NCI-H1436 (cell line): ENCODE measurements around the gene MYRF.
A peak's percentile ranks its signal among the peaks of the same experiment; 100 is the strongest.

Experiments
- DNase-seq: peaks from one replicate; lab custom pipeline; 2025; lab: John Stamatoyannopoulos, UW

Gene MYRF

DNA sequence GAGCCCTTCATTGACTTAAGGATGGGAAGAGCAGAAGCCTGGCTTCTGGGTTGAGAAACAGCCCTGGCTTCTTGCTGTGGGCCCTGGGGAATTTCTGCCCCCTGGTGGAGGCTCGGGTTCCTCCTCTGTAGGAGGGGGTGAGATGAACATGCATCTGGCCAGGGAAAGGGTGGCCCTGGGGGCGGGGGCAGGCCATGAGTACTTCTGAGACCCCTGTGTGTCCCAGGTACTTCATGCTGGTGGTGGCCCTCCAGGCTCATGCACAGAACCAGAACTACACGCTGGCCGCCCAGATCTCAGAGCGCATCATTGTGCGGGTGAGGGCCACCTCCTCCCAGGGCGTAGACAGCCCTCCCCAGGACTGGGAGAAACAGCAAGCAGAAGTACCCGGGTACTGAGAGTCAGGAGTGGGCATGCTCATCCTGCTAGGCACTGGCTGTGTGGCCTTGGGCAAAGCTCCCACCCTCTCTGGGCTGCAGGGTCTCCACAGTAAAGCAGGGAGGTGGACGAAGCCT lies 24.2 kb downstream of the MYRF start:
- peak; percentile 44 for DNase-seq

DNA sequence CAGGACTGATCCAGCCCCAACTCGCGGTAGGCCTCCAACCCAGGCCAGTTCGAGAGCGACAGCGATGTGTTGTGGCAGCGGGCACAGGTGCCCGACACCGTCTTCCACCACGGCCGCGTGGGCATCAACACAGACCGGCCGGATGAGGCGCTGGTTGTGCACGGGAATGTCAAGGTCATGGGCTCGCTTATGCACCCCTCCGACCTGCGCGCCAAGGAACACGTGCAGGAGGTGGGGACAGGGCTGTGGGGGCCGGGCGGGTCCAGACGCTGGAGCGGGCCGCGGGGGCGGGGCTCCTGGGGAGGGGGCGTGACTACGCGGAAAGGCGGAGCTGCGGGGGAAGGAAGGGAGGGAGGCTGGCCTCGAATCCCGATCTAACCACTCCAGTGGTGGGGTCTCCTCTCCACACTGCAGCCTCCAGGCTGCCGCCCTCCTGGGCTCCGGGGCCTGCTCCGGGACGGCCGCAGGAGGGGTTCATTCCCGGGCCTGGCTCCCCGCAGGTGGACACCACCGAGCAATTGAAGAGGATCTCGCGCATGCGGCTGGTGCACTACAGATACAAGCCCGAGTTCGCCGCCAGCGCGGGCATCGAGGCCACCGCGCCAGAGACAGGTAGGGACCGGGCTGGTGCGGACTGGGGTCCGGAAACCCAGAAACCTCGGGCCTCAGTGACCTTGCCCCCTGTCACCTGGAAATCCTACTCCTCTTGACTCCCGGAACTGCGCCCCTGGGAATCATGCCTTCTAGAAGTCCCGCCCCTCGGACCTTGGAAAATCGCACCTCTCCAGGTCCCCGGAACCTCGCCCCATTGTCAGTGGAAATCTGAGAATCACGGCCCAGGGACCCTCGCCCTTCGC lies 25.0 kb downstream of the MYRF start:
- DNase-seq, result no peak

DNA sequence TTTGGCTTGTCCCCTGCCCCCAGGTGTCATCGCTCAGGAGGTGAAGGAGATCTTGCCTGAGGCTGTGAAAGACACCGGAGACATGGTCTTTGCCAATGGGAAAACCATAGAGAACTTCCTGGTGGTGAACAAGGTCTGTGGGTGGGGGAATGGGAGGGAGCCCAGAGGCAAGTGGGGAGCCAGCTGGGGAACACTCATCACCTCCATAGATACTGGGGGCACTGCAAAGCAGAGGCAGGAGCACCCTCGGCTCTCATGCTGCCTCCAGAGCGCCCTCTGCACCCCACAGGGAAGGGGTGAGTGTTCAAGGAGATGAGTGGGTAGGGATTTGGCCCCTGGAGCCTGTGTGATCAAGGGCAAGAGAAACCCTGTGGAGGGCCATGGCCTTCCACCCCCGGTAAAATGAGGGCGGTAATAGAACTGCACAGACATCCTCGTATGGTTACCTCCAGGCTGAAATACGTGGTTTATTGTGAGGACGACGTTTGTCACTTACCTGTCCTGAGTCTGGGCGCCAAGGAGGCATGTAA lies 26.0 kb downstream of the MYRF start:
- DNase-seq, result no peak

DNA sequence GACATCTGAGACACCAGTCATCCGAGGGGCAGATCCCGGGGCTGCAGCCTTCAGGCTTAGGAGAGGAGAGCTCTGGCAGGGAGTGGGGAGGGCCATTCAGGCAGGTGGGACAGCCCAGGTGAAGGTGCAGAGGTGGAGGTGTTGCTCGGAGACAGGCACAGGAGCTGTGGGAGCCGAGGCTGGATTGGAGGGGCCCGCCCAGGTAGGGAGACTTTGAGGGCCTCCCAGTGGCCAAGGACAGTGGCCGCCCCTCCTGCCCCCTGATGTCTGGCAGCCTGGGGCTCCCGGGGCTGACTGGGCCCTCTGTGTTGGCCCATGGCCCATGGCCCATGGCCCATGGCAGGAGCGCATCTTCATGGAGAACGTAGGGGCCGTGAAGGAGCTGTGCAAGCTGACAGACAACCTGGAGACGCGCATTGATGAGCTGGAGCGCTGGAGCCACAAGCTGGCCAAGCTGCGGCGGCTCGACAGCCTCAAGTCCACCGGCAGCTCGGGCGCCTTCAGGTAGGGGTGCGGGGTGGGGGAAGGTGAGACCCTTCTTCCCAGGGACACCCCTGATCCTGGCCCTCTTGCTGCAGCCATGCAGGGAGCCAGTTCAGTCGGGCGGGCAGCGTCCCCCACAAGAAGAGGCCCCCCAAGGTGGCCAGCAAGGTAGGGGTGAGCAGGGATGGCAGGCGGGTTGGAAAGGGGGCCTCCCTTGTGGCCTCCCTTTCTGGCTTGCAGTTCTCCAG lies 26.6 kb downstream of the MYRF start:
- no peak for DNase-seq

DNA sequence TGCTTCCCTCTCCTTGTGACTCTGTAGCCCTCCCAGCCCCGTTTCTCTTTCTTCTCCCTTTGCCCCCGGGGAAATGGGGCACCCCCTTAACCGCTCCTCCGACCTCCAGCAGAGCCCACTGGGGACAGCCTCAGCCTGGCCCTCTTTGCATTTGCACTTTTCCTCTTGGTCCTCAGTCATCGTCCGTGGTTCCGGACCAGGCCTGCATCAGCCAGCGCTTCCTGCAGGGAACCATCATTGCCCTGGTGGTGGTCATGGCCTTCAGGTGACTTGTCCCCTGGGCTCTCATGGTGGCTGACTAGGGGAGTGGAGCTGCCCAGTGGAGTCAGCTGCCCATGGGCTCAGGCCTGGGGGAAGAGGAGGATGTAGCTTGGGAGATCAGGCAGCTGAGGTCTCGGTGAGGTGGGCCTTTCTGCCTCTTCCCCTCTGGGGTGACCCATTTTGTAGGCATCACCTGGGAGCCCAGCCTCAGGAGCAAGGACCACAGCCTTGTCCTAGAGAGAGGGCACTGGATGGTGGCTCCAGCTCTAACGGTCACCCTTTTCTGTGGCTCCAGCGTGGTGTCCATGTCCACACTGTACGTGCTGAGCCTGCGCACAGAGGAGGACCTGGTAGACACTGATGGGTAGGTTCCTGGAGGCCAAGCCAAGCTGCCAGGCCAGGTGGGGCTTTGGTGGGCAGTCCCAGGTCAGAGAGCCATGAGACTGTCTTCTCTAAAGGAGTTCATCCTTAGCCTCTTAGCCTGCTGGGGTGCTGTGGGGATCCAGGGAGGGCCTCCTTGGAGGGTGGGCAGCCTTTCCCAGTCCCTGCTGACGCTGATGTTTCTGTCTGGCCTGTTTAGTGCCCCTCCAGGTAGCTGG lies 27.5 kb downstream of the MYRF start:
- no peak for DNase-seq

DNA sequence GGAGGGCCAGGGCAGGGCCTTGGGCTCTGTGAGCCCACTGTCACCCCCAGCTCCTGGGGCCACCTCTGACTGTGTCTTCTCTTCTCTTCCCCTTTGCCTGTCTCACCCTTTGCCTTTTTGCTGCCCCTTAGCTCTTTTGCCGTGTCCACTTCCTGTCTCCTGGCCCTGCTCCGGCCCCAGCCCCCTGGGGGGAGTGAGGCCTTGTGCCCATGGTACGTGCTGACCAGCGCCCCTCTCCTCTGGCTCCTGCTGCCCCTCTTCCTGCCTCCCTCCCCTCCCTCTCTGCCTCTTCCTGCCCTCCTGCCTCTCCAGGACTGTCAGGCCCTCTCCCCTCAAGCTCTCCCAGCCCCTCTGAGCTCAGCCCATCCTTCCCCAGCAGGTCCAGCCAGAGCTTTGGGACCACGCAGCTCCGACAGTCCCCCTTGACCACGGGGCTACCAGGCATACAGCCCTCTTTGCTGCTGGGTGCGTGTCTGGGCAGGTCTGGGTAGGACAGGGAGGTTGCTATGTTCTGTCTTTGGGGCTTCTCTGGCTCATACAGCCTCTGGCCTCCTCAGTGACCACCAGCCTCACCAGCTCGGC lies 28.2 kb downstream of the MYRF start:
- DNase-seq, result no peak

DNA sequence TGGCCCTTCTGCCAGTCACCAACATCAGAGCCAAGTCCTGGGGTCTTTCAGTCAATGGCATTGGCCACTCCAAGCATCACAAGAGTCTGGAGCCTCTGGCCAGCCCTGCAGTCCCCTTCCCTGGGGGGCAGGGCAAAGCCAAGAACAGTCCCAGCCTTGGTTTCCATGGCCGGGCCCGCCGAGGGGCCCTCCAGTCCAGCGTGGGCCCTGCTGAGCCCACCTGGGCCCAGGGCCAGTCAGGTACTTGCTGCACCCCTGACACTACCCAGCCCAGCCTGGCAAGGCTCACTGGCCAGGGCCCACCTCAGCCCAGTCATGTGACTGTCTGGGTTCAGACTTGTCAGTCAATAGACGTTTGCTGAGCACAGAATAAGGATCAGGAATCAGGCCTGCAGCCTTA lies 29.1 kb downstream of the MYRF start:
- no peak for DNase-seq

DNA sequence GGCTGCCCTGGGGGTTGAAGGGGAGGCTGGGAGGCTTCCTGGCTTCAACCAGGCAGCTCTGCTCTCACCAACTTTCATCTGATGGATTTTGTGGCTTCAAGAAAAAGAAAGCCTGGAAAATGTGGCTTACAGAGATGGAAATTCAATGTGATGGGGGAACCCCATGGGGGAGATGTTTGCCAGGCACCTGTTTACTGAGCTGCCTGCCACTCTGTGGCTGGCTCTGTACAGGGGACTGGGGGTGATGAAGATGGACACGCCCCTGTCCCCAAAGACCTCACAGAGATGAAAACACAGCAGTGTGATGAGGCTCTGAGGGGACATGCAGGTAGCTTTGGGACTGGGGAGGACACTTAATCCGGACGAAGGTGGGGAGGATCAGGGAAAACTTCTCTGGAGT lies 29.9 kb downstream of the MYRF start:
- no peak for DNase-seq

DNA sequence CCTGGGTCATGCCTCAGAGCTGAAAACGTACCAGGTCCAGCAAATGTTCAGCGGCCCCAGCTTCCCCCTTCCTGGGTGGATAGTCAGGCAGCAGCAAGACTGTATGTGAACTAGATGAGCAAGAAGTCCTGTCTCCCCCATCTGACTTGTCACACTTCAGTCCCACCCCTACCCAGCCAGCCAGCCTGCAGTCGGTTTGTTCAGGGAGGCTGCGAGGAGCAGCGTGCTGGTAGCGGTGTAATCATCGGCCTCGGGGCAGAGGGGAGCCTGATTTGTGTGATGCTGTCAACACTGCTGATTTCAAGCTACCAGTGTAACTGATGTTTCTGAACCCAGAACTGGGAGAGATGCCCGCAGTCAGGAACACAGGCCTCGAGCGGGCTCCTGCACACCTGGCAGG lies 30.4 kb downstream of the MYRF start:
- DNase-seq, result no peak

DNA sequence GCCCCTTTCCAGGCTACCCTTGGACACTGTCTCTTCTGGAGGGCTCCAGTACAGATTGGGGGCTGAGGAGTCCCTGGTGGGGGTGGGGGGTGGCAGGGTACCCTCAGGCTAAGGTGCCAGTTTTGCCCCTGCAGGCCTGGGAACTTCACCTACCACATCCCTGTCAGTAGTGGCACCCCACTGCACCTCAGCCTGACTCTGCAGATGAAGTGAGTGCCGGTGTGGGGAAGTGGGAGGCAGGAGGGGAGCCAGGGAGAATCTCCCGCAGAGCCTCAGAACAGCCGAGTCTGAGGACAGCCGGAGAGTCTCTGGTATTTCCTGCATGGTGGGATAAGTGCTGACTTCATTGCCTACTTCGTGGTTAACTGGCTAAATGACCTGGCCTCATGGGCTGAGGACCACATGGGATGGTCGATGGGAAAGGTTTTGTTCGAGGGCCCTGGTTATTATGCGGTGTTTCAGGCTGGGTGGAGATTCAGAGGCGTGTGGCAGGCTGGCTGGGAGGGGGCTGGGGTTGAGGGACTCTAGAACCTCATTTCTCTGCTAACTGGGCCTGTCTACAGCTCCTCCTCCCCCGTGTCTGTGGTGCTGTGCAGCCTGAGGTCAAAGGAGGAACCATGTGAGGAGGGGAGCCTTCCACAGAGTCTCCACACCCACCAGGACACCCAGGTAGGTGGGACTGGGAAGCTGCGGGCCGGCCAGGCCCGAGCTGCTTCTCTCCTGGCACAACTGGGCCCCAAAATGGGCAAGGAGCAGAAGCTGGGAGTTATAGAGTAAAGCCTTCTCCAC lies 31.5 kb downstream of the MYRF start:
- no peak for DNase-seq

DNA sequence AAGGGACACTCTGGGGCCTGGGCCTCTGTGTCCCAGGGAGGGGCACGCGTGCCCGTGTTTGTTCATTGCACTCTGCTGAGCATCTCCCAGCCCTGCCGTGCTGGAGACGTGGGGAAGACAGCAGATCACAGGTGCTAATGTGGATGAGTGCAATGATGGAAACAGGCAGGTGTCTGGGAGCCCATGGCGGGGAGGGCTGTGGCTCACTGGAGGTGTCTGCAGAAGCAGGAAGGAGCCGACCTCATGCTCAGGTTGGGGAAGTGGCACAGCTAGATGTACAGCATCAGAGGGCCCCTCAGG lies 32.0 kb downstream of the MYRF start:
- DNase-seq, result no peak

DNA sequence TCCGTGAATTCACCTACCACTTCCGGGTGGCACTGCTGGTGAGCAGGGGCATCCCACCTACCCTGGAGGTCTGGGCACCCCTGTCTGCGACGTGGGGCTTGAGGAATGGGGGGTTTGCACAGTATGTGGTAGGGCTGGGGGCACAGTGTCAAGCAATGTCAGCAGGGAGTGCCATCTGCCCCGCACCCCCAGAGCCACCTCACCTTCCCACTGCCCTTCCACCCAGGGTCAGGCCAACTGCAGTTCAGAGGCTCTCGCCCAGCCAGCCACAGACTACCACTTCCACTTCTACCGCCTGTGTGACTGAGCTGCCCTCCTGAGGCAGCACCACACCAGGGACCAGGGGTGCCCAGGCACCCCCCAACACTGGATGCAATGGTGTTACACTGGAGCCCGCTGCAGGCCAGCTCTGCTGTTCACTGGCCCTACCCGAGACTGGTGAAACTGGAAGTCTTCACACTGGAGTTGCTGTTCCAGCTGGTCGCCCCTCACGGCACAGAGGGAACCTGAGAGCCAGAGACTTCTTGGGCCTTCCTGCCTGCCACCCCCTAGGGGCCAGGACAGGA lies 33.5 kb downstream of the MYRF start:
- DNase-seq, result no peak

DNA sequence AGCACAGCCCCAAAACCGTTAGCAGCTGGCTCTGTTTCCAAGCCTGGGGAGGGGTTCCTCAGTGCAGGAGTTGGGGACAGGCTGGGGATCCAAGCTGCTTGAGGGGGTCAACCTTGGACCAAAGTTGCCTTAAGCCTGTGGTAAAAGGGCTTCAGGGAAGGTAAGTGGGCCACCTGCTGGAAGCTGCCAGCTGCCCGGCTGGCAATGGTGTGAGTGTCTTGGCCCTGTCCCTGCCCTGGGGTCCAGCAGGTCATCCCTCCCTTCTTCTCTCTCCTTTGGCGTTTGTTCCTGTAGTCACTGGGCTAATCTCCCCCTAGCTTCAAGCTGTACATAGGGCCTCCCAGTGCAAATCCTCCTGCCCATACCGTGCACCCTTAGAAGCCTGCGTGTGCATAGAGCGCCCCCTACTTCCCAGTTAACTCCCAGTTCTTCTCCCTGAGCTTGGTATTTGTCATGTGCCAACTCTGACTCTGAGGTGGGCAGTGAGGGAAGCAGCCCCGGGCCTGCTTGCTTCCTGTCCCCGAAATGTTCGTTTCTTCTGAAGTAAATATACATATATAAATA lies 35.6 kb downstream of the MYRF start:
- DNase-seq, result peak; percentile 39

DNA sequence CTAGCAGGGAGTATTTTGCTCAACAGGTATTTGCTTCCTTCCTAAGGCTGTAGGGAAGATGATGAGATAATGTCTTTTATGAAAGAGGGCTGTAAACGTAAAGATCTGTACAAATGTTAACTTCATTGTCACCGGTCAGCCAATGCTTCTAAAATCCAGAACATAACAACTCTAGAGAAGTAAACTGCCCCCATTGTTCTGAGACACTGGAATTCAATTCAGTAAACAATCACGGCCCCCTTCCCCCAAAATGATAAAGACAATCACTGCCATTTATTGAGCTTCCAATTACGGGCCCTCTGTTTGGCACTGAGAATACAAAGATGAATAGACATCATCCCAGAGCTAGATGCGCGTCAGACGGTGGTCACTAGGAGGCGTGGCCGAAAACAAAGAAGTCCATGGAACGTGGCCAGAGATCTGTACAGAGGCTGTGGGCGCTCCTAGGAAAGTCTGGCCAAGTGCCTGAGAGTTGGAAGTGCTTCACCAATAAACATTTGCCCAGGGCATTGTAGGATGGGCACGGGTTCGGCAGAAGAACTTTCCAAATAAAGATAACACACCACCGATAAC lies 39.4 kb downstream of the MYRF start:
- DNase-seq, result peak; percentile 61

DNA sequence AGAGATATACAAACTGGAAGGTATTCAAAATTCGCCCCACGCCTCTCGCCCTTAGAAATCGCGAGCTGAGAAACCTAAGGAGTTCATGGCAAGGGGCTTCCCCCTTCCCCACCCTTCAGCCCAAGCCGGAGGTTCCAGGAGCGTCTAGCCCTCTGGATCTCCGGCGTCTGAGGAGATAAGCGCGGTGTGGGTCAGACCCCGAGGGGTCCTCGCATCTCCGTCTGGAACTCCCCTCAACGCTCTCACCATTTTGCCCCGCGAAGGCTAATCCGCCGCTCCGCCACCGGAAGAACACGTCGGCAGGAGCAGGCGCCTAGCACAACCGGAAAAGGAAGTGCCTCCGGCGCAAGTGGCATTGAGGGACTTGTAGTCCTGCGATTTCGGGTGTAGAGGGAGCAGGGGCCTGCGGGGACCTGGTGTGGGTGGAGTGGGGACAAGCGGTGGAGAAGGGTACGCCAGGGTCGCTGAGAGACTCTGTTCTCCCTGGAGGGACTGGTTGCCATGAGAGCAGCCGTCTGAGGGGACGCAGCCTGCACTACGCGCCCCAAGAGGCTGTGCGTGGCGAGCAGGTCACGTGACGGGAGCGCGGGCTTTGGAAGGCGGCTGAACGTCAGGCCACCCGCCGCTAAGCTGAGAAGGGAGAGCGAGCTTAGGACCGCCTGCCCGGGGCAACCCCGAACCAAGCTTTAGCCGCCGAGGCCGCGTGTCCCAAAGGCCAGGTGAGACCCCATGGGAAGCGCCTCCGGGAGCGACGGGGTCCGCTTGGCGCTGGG lies 40.1 kb downstream of the MYRF start, which contains the start of the genes FEN1 and TMEM258:
Gene FEN1 (plus strand): TSS at position 602 of the 773 bp plus-strand sequence. CDS start 2,451 bp downstream, outside the sequence.
Gene TMEM258 (minus strand): TSS at position 290 of the 773 bp plus-strand sequence. CDS start 41 bp downstream, at position 249.
- peak; percentile 91 for DNase-seq

DNA sequence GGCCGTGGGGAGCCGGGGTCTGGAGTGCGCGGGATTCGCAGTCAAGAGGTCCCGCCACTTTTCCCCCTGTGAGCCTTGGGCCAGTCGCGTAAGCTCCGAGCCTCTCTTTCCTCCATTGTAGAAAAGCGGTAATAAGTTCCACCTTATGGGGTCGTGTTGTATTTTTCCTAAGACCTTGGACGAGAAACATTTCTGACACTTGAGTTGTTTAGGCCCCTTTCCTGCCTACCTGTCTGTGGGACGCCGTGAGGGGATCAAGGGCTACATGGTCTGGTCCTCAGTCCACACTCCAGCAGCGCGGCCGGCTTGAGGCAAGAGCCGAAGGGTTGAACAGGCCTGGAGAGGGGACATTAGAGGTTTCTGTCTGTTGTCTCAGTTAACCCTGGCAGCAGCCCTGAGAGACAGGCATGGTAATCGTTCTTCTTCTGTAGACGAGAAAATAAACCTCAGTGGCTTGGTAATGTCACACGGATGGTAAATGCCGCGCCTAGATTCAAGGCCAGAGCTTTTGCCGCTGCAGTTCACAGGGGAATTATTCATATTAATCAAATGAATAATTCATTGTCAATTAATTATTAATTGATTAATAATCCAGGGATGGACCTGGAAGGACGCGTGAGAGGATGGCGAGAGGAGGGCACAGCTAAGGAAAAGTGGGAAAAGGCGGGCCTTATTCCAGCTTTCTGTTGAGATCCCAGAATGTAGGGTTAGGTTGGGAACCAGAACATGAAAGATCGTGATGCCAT lies 40.8 kb downstream of the MYRF start:
- DNase-seq, result no peak

DNA sequence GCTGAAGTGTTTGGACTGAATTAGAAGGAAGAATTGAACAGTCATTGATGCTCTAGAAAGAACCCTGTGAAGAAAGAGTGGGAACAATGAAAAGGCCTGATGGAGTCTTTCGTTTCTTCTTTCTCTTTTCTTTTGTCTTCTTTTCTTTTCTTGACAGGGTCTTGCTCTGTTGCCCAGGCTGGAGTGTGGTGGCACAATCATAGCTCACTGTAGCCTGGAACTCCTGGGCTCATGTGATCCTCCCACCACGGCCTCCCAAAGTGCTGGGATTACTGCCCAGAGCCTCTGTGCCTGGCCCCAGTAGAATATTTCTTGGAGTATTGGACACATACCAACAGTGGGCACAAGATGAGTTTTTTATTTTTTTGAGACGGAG lies 41.4 kb downstream of the MYRF start:
- DNase-seq, result no peak

DNA sequence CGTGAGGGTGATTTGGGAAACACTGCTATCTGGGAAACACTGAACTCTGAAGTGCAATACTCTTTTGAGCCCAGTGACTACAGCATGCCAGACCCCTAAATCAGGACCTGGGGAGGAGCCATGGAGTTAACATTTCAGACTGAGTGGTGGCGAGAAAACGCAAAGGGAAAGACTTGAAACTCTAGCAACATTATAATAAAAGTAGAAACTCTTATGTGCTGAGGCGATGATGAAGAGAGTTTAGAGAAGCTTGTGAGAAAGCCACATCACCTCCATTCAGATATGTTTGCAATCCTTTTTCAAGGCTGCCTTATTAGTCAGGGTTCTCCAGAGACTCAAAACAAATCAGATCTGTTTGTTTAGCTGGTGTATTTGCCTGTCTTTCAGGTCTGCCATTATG lies 42.1 kb downstream of the MYRF start:
- DNase-seq, result no peak
